Fibroblast of the aortic adventitia (primary cell): Measurements from ENCODE around the gene NRTN. TPM values are rescaled to one million over a fixed set of nuclear protein-coding genes. Genes with fewer than 3 reads are reported as not detected.

Experiments used
- DNase-seq: peaks from one replicate; pipeline ENCODE4 v3.0.0-alpha.2; 2010; ENCODE audit warnings: low read depth
- H3K4me3 ChIP-seq: 2 replicates; pipeline ENCODE4 v1.5.1; 2011; ENCODE audit warnings: low read depth, mild to moderate bottlenecking, control low read depth, low read length, moderate library complexity
- CTCF ChIP-seq: IDR thresholded peaks from 2 replicates; pipeline ENCODE4 v1.5.1; 2011; ENCODE audit warnings: mild to moderate bottlenecking, low read length, control low read depth, inconsistent platforms; ENCODE audit not compliant: insufficient read depth
- total RNA-seq: library from RNA; depleted of rRNA; stranded (reverse); fragments of >200 nt; gene quantifications from 2 replicates; pipeline ENCODE4 v1.2.3, GENCODE V29; 2012; ENCODE audit warnings: low replicate concordance

NRTN gene
- total RNA-seq, 1 donor: 0.09 TPM

GRCh38 chr19:5877427-5877826 is 72.6 kb downstream of the NRTN start:
- DNase-seq: no peak
- H3K4me3 ChIP-seq: no peak overlapping the region
- no peak for TF ChIP-seq CTCF

- H3K4me3 ChIP-seq: no peak overlapping the region
- DNase-seq: no peak
- no peak for TF ChIP-seq CTCF
Observed at GRCh38 chr19:5877882-5878281, 73.0 kb downstream of the NRTN start.

Other genes starting within 250 kb of the NRTN start
- 0.08 TPM in 1 of 2 replicates, not detected in the other for gene TINCR, start 237.1 kb upstream of the NRTN start, total RNA-seq
- gene SAFB2, start 182.3 kb upstream of the NRTN start, total RNA-seq: 36.7 and 39.9 TPM in 2 replicates
- 43.5 and 92.9 TPM in 2 replicates for gene SAFB, start 182.0 kb upstream of the NRTN start, total RNA-seq
- 15.4 and 31.1 TPM in 2 replicates for gene MICOS13, start 124.6 kb upstream of the NRTN start, total RNA-seq
- 10.8 and 17.2 TPM in 2 replicates for gene HSD11B1L, start 124.0 kb upstream of the NRTN start, total RNA-seq
- gene RPL36, start 114.8 kb upstream of the NRTN start, total RNA-seq: 87.7 and 296 TPM in 2 replicates
- 80.3 and 130 TPM in 2 replicates for gene LONP1, start 84.9 kb upstream of the NRTN start, total RNA-seq
- not detected in 2 replicates for gene CATSPERD, start 84.4 kb upstream of the NRTN start, total RNA-seq
- gene PRR22, start 20.3 kb upstream of the NRTN start, total RNA-seq: 0.09 and 1.1 TPM in 2 replicates
- gene DUS3L, start 13.9 kb upstream of the NRTN start, total RNA-seq: 16.9 and 82.9 TPM in 2 replicates
- gene FUT6, start 34.6 kb downstream of the NRTN start, total RNA-seq: not detected in 2 replicates
- not detected in 2 replicates for gene FUT3, start 46.4 kb downstream of the NRTN start, total RNA-seq
- not detected in 2 replicates for gene FUT5, start 65.5 kb downstream of the NRTN start, total RNA-seq
- gene NDUFA11, start 98.7 kb downstream of the NRTN start, total RNA-seq: 172 and 261 TPM in 2 replicates
- 3.2 and 5.6 TPM in 2 replicates for gene VMAC, start 99.8 kb downstream of the NRTN start, total RNA-seq
- gene CAPS, start 109.2 kb downstream of the NRTN start, total RNA-seq: 3.5 and 8.5 TPM in 2 replicates
- 41.4 and 58.0 TPM in 2 replicates for gene RANBP3, start 173.1 kb downstream of the NRTN start, total RNA-seq